Measurements from ENCODE around the gene GLRA1. TPM values are rescaled to one million over a fixed set of nuclear protein-coding genes. Genes with fewer than 3 reads are reported as not detected.
"Not testable (repeated sequence)": the region's sequence is repeated elsewhere in the genome, so short reads cannot be mapped to it uniquely, and the experiment has no call there.

Gene GLRA1
- total RNA-seq, 1 experiment from 2014 or later, result not detected

DNA sequence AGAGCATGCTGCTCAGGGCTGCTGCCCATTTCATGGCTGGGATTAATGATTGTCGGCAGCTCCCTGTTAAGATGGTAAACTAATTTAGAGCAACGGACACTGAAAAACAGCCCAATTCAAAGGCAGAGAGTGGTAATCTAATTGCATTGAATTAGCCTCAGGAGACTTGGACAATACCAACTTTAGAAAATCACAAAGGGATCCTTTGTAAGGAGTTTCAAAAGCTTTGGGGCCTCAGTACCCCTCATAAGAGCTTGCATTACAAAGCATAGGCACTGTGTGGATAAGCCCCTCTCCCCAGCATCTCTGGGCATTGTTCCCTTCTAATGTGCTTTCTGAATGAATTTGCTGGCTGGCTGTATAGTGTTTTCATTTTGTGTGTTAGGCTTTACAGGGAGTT is 6.7 kb downstream of the GLRA1 start:
- DNase-seq (ENCODE audit: low read depth), result no peak

DNA sequence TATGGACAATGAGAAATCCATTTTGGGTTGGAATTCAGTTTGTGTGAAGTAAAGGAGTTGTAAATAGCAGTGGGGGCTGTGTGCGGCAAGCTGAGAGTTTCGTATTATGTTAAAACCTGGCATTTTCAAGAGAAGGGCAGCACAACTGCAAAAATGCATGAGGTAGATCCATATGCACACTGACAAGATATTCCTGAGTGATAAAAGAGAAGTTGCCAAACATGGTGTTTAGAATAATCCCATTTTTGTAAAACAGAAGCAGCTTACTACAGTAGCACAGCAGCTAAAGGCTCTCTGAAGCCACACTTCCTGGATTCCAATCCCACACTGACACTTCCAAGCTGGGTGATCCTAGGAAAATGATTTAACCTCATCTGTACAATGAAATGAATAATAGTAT is 11.2 kb downstream of the GLRA1 start:
- no peak for DNase-seq (ENCODE audit: low read depth)

DNA sequence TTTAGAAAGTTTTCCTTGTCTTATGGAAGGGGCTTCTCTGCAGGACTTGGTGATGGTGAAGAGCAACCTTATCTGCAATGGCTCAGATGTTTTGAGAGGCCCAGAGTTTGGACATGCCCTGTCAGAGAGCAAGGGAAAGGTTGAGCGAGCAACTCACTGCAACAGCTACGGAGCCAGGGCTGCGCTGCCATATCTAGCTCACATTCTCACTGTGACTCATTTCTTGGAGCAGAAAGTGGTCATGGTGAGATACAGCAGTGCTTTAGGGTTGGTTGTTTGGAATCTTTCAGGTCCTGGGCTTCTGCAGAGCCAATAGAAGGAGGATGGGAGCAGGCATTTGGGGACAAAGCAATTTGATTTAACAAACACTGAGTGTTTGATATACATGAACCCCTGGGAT is 12.3 kb downstream of the GLRA1 start:
- no peak for DNase-seq (ENCODE audit: low read depth)

DNA sequence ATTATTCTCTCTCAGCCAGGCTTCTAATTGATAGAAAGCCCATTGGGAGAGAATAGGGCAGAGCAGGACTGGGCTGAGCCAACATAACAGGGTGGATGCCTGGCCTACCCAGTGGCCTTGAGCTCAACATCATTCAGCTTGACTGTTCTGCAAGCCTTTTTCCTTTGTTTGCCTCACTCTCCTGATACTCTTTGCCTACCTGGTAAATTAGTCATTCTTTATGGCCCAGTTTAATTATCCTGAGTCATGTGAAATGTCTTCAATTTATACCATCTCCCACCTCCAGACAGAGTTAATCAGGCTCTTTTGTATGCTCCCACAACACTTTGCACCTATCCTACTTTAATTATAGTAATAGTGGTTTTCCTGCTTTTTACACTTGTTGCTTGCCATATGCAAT is 13.6 kb downstream of the GLRA1 start:
- DNase-seq (ENCODE audit: low read depth), result no peak

- no peak for DNase-seq (ENCODE audit: low read depth)
These were observed 15.0 kb downstream of the GLRA1 start for GRCh38 chr5:151909628-151910027.

DNA sequence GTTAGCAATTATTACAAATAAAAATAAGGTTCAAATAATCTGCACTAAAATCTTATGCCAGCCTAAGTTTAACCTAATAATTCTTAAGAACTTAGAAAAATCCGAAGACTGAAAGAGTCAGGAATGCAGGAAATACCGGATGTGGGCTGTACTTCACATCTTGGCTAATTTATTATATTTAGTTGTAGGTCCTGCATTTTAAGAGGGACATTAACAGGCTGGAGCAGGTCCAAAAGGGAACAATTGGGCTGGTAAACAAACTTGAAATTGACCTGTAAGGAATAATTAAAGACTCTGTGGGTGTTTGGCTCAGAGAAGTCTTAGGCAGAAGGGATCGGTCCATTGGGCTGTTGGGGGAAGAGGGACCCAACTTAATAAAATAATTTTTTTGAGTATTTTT is 18.4 kb downstream of the GLRA1 start:
- DNase-seq (ENCODE audit: low read depth), result peak; percentile 27

DNA sequence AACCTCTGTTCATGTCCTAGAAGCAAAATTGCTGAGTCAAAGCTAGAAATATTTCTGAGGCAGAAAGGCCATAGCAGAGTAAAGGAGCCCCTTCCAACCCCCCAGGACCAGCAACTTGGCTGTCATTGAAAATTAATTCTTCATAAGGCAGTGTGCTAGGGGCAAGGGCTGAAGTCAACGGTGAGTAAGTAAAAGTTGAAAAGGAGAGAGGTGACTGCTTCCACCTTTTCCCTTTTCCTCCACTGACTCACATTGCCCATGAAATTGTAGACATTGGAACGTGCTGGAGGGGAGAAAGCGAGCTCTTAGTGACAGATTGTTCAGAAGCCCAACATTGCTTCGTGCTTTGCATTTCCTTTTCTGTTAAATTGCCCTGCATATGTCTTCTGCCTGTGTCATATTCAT is 19.1 kb downstream of the GLRA1 start:
- DNase-seq (ENCODE audit: low read depth), result peak; percentile 37

GRCh38 chr5:151904909-151905308 is 19.7 kb downstream of the GLRA1 start:
- no peak for DNase-seq (ENCODE audit: low read depth)

- DNase-seq (ENCODE audit: low read depth), result no peak
These were observed 20.5 kb downstream of the GLRA1 start for GRCh38 chr5:151904127-151904526.

- DNase-seq (ENCODE audit: low read depth), result no peak
These were observed 21.4 kb downstream of the GLRA1 start for GRCh38 chr5:151903243-151903653.

DNA sequence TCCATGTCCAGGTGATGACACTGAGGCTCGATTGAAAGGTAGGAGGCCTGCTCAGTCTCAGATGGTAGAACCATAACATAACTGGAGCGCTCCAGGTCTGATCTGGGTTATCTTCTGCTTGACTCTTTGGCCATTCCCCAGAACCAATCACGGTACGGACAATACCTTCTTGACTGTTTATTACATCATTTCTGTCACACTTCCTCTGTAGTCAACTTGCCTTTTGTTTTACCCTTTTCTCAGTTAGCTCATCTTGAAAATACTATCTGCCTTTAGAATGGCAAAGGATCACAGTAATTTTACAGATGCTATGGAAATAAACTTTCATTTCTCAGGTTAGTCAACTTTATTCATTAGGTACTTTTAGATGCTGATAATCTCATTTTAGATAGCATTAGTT is 22.4 kb downstream of the GLRA1 start:
- no peak for DNase-seq (ENCODE audit: low read depth)

DNA sequence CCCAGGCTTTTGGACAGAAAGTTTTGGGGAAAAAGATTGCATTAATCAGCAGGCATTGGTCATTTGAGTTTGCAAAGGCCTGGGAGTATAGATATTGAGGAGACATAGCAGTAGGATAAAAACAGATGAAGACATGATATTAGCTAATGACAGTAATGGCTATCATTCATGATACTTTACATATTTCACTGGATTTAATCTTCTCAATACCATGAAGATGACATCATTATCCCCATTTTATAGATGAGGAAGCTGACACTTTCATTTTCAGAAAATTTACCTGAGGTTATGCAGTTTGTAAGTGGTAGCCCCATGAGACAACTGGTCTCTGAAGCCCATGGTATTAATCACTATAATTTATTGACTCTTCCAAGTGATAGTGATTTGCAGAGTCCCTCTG is 23.0 kb downstream of the GLRA1 start:
- no peak for DNase-seq (ENCODE audit: low read depth)

DNA sequence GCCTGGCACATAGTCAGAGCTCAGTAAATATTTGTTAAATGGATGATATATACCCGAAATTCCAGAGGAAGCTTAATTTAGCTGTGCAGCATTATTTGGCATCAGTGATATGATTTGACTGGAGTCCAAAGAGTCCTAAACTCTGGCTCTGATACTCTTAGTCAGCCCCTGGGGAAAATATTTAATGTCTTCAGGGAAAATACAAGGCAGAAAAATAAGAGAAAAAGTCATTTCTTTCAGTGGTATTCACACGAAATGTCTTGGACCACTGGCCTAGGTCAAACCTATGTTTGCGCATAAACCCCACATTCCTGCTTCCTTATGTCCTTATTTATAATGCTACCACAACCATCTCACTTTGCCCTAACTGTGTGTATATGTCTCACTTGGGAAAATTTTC is 23.8 kb downstream of the GLRA1 start:
- DNase-seq (ENCODE audit: low read depth), result peak; percentile 36

GRCh38 chr5:151899399-151899798 is 25.3 kb downstream of the GLRA1 start:
- no peak for DNase-seq (ENCODE audit: low read depth)

DNA sequence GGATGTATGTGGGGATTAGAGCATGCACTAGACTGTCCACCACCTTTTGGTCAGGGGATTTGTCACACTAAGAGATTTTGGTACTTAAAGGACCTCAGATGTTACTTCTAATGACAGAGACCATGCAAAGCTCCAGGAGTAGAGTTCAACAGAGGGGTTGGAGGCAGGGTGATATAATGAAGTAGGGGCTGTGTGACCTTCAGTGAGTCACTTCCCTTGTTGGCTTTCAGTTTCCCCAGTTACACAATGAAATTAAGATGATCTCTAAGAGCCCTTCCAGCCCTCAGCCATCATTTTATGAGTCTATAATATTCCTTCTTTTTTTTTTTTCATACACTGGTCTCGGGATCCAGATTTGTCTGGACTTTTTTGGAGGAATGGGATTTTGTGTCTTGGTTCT is 26.8 kb downstream of the GLRA1 start:
- DNase-seq (ENCODE audit: low read depth), result peak; percentile 29

GRCh38 chr5:151897020-151897552 is 27.6 kb downstream of the GLRA1 start:
- DNase-seq (ENCODE audit: low read depth), result no peak

DNA sequence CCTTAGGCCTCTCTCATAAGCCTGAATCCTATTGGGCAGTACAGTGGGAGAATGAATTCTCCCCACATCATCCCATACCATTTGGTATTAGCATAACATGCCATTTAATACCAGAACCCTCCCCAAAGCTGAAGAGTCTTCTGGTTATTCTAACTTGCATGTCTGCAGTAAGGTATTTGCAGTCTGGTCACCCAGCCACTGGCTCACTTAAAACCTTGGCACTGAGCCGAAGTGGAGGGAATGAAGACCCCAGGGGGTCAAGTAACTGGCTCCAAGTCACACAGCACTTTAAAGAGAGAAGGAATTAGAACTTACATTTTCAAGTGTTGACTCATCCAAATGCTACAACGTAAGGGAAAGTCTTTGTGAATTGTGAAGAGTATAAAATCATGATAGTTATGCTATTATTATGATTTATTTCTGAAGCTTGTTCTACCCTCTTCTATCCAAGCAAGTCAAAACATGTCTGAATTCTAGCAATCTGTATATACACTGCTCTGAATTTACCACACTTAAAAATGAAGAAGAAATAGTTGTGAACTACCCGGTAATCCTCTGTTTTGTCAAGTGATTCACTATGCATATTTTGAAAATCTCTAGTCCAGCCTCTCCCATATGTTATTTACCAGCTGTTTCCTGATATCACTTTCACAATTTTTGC is 28.5 kb downstream of the GLRA1 start:
- peak; percentile 91 for DNase-seq (ENCODE audit: low read depth)

- peak; percentile 84 for DNase-seq (ENCODE audit: low read depth)
These were observed 29.0 kb downstream of the GLRA1 start for GRCh38 chr5:151895660-151896030.

DNA sequence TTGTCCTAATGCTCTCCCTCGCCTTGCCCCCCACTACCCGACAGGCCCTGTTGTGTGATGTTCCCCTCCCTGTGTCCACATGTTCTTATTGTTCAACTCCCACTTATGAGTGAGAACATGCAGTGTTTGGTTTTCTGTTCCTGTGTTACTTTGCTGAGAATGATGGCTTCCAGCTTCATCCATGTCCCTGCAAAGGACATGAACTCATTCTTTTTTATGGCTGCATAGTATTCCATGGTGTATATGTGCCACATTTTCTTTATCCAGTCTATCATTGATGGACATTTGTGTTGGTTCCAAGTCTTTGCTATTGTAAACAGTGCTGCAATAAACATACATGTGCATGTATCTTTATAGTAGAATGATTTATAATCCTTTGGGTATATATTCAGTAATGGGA is 31.2 kb downstream of the GLRA1 start:
- not testable (repeated sequence) for DNase-seq (ENCODE audit: low read depth)

GRCh38 chr5:151892393-151892792 is 32.3 kb downstream of the GLRA1 start:
- no peak for DNase-seq (ENCODE audit: low read depth)

GRCh38 chr5:151890299-151890698 is 34.4 kb downstream of the GLRA1 start:
- DNase-seq (ENCODE audit: low read depth), result no peak

DNA sequence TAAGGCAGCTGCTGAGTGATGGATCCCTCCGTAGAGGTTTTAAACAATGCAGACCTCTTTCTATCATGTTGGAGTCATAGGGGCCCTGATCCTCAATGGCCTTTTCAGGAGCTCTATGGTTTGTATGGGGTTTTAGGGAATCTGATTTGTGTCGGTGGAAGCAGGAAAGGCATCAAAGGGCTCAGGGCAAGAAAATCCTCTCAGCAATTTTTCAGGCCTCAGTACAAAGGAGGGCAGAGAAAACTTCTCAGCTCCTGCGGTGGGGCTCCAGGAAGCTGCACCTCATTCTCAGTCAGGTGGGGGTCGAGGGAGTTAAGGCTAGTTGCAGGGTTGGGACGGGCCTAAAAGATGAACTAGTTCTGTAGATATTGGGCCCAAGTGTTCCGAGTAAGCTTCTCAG is 35.0 kb downstream of the GLRA1 start:
- DNase-seq (ENCODE audit: low read depth), result no peak

- peak; percentile 34 for DNase-seq (ENCODE audit: low read depth)
These were observed 37.9 kb downstream of the GLRA1 start for GRCh38 chr5:151886546-151887275.
